ENCODE results near the gene DVL1. TPM values are rescaled to one million over a fixed set of nuclear protein-coding genes. Genes with fewer than 3 reads are reported as not detected.

Gene DVL1
- total and polyA plus RNA-seq, 2 of the 13 experiments (the other 11 are each of a cell fraction or from before 2014, with no cell fraction given), result 30.8 to 60.4 TPM

GRCh38 chr1:1398677-1399186 is 49.5 kb upstream of the DVL1 start (continued):
- TF ChIP-seq, protein P1, sequence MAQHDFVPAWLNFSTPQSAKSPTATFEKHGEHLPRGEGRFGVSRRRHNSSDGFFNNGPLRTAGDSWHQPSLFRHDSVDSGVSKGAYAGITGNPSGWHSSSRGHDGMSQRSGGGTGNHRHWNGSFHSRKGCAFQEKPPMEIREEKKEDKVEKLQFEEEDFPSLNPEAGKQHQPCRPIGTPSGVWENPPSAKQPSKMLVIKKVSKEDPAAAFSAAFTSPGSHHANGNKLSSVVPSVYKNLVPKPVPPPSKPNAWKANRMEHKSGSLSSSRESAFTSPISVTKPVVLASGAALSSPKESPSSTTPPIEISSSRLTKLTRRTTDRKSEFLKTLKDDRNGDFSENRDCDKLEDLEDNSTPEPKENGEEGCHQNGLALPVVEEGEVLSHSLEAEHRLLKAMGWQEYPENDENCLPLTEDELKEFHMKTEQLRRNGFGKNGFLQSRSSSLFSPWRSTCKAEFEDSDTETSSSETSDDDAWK (CRISPR knock-in tag; IDR thresholded peaks at IDR 0.05), result no peak
- no peak for TF ChIP-seq NR2F1 (CRISPR knock-in tag; IDR thresholded peaks at IDR 0.05)
- TF ChIP-seq ELF4 (CRISPR knock-in tag; IDR thresholded peaks at IDR 0.05; ENCODE audit: borderline replicate concordance), result no peak
- TF ChIP-seq HINFP (CRISPR knock-in tag; IDR thresholded peaks at IDR 0.05; ENCODE audit: low read depth), result no peak
- no peak for TF ChIP-seq ZNF629 (CRISPR knock-in tag; conservative IDR thresholded peaks at IDR 0.05)
- TF ChIP-seq MTA1 (CRISPR knock-in tag; IDR thresholded peaks at IDR 0.05; ENCODE audit: borderline replicate concordance), result no peak; the same call in 1 of the 2 replicates
- TF ChIP-seq ZNF18 (CRISPR knock-in tag; IDR thresholded peaks at IDR 0.05; ENCODE audit: insufficient replicate concordance), result no peak
- TF ChIP-seq, protein P2, sequence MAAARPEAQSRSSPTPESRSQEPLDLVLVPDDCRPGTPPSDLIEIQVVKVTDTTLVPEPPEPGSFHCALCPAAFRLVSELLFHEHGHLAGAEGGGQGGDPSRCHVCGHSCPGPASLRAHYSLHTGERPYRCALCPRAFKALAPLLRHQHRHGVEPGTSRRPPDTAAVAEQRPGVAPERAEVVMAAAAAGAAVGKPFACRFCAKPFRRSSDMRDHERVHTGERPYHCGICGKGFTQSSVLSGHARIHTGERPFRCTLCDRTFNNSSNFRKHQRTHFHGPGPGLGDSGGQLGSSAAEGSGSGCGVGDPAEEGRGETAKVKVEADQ (CRISPR knock-in tag; IDR thresholded peaks at IDR 0.05; ENCODE audit: borderline replicate concordance), result no peak
- no peak for TF ChIP-seq GTF2F1 (IDR thresholded peaks at IDR 0.05; ENCODE audit: low read length)
- TF ChIP-seq HOXA3 (CRISPR knock-in tag; IDR thresholded peaks at IDR 0.05), result no peak
- no peak for TF ChIP-seq ZNF224 (CRISPR knock-in tag; IDR thresholded peaks at IDR 0.05)
- TF ChIP-seq, protein P3, sequence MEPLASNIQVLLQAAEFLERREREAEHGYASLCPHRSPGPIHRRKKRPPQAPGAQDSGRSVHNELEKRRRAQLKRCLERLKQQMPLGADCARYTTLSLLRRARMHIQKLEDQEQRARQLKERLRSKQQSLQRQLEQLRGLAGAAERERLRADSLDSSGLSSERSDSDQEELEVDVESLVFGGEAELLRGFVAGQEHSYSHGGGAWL (CRISPR knock-in tag; IDR thresholded peaks at IDR 0.05), result 0 out of 2 replicates have a peak, but pooled peaks have one; percentile 0
- TF ChIP-seq PBX3 (CRISPR knock-in tag; IDR thresholded peaks at IDR 0.05; ENCODE audit: borderline replicate concordance), result no peak
- 0 out of 2 replicates have a peak, but pooled peaks have one; percentile 14 for TF ChIP-seq CAMTA2 (CRISPR knock-in tag; IDR thresholded peaks at IDR 0.05; ENCODE audit: borderline replicate concordance)
- no peak for TF ChIP-seq SAFB2 (CRISPR knock-in tag; IDR thresholded peaks at IDR 0.05; ENCODE audit: borderline replicate concordance, low read depth)
- no peak for TF ChIP-seq AHR (CRISPR knock-in tag; IDR thresholded peaks at IDR 0.05)
- no peak for TF ChIP-seq ONECUT2 (CRISPR knock-in tag; IDR thresholded peaks at IDR 0.05)
- TF ChIP-seq, protein P4, sequence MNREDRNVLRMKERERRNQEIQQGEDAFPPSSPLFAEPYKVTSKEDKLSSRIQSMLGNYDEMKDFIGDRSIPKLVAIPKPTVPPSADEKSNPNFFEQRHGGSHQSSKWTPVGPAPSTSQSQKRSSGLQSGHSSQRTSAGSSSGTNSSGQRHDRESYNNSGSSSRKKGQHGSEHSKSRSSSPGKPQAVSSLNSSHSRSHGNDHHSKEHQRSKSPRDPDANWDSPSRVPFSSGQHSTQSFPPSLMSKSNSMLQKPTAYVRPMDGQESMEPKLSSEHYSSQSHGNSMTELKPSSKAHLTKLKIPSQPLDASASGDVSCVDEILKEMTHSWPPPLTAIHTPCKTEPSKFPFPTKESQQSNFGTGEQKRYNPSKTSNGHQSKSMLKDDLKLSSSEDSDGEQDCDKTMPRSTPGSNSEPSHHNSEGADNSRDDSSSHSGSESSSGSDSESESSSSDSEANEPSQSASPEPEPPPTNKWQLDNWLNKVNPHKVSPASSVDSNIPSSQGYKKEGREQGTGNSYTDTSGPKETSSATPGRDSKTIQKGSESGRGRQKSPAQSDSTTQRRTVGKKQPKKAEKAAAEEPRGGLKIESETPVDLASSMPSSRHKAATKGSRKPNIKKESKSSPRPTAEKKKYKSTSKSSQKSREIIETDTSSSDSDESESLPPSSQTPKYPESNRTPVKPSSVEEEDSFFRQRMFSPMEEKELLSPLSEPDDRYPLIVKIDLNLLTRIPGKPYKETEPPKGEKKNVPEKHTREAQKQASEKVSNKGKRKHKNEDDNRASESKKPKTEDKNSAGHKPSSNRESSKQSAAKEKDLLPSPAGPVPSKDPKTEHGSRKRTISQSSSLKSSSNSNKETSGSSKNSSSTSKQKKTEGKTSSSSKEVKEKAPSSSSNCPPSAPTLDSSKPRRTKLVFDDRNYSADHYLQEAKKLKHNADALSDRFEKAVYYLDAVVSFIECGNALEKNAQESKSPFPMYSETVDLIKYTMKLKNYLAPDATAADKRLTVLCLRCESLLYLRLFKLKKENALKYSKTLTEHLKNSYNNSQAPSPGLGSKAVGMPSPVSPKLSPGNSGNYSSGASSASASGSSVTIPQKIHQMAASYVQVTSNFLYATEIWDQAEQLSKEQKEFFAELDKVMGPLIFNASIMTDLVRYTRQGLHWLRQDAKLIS (CRISPR knock-in tag; IDR thresholded peaks at IDR 0.05), result no peak

Measured in HepG2 (cell line).